ENCODE results near the gene ASTN1. TPM values are rescaled to one million over a fixed set of nuclear protein-coding genes. Genes with fewer than 3 reads are reported as not detected.

Gene ASTN1
- total RNA-seq, 6 experiments from 2014 or later = not detected

- TF ChIP-seq, protein P1, sequence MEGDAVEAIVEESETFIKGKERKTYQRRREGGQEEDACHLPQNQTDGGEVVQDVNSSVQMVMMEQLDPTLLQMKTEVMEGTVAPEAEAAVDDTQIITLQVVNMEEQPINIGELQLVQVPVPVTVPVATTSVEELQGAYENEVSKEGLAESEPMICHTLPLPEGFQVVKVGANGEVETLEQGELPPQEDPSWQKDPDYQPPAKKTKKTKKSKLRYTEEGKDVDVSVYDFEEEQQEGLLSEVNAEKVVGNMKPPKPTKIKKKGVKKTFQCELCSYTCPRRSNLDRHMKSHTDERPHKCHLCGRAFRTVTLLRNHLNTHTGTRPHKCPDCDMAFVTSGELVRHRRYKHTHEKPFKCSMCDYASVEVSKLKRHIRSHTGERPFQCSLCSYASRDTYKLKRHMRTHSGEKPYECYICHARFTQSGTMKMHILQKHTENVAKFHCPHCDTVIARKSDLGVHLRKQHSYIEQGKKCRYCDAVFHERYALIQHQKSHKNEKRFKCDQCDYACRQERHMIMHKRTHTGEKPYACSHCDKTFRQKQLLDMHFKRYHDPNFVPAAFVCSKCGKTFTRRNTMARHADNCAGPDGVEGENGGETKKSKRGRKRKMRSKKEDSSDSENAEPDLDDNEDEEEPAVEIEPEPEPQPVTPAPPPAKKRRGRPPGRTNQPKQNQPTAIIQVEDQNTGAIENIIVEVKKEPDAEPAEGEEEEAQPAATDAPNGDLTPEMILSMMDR (IDR thresholded peaks at IDR 0.05) = peak; percentile 81
- Mint-ChIP-seq H3K9me3 (no peaks in the 10 kb centered on the region), H3K27ac (no peak overlapping the region), H3K27me3 (ENCODE audit: insufficient read depth) (peaks cover 17% of the 10 kb centered on the region; the same call in 1 of the 2 replicates), H3K4me1 (ENCODE audit: low read depth) (0 out of 2 replicates have a peak, but pooled peaks cover 8% of the 10 kb centered on the region), H3K36me3 (ENCODE audit: low read depth) (no peaks in the 10 kb centered on the region), H3K4me3 (no peak overlapping the region)
- DNase-seq = peak; percentile 18
Observed at GRCh38 chr1:177185209-177185608, 20.7 kb upstream of the ASTN1 start.

DNA sequence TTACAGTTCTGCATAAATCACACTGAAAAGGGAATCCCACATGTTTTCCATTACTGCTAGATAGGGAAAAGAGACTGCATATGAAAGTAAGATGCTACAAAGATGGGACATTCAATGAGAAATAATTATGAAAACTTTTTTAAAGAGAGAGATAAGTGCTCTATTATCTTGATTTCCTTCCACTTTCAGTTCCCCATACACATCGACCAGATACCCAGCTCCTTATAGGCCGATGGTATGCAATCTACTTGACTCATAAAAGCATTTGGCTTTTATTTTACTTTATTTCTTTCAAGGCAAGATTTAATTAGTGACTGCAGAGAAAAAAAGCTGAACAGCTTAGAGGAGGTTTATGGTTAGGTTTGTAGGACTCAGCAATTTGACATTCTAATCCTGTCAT, 19.3 kb upstream of the ASTN1 start:
- TF ChIP-seq, protein P1 (IDR thresholded peaks at IDR 0.05) = no peak
- no peak overlapping the region for H3K27ac Mint-ChIP-seq
- H3K27me3 Mint-ChIP-seq (ENCODE audit: insufficient read depth) = peaks cover 21% of the 10 kb centered on the region
- no peaks in the 10 kb centered on the region for H3K36me3 Mint-ChIP-seq (ENCODE audit: low read depth)
- H3K9me3 Mint-ChIP-seq = no peaks in the 10 kb centered on the region
- no peak for DNase-seq
- 0 out of 2 replicates have a peak, but pooled peaks cover 8% of the 10 kb centered on the region for H3K4me1 Mint-ChIP-seq (ENCODE audit: low read depth)
- H3K4me3 Mint-ChIP-seq = no peak overlapping the region

GRCh38 chr1:177181631-177182291, 17.2 kb upstream of the ASTN1 start:
- no peaks in the 10 kb centered on the region for H3K36me3 Mint-ChIP-seq (ENCODE audit: low read depth)
- H3K27me3 Mint-ChIP-seq (ENCODE audit: insufficient read depth) = peaks cover 23% of the 10 kb centered on the region
- peak; percentile 4 for DNase-seq
- no peaks in the 10 kb centered on the region for H3K9me3 Mint-ChIP-seq
- H3K4me1 Mint-ChIP-seq (ENCODE audit: low read depth) = 0 out of 2 replicates have a peak, but pooled peaks cover 8% of the 10 kb centered on the region
- no peak overlapping the region for H3K27ac Mint-ChIP-seq
- TF ChIP-seq, protein P1 (IDR thresholded peaks at IDR 0.05) = peak; percentile 82
- H3K4me3 Mint-ChIP-seq = peak overlapping the region; percentile 74

GRCh38 chr1:177181280-177181630, 16.7 kb upstream of the ASTN1 start:
- peaks cover 23% of the 10 kb centered on the region for H3K27me3 Mint-ChIP-seq (ENCODE audit: insufficient read depth)

DNA sequence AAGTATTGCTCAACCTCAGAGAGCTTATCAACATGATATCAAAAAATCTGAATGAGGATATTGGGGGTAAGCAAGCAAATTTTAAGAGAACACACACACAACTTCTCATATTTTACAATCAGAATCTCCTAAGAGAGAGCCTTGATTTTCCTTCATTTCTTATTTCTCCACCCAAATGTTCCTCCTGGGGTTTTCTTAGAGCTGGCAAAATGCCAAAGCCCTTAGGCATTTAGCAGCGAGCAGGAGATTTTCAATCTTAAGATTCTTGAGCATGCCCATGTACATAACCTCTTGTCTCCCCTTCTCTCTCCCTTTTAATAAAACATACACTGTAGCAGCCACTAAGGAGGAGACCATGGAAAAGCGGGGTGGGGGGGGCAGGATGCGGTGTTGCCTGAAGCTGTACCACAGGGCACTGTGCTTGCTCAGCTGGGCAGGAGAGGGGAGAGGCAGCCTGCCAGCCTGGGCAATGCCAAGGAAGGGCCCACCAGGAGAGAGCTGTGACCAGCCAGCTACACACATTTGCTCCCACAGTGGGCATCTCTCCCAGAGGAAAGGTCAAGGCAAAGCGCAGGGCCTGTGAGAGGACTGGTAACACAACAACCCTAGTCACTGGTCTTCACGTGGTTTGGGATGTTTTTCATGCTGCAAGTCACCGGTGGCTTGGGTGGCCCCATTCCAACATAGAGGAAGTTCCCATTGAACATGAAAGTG, 10.6 kb upstream of the ASTN1 start:
- Mint-ChIP-seq H3K4me1 (ENCODE audit: low read depth) (no peaks in the 10 kb centered on the region), H3K4me3 (no peak overlapping the region), H3K27me3 (ENCODE audit: insufficient read depth) (peaks cover 16% of the 10 kb centered on the region)

More at GRCh38 chr1:177181280-177181630, 16.7 kb upstream of the ASTN1 start:
- Mint-ChIP-seq H3K9me3 (no peaks in the 10 kb centered on the region), H3K4me1 (ENCODE audit: low read depth) (0 out of 2 replicates have a peak, but pooled peaks cover 8% of the 10 kb centered on the region), H3K27ac (no peak overlapping the region), H3K36me3 (ENCODE audit: low read depth) (no peaks in the 10 kb centered on the region), H3K4me3 (peak overlapping the region; percentile 74)
- DNase-seq = no peak
- TF ChIP-seq, protein P1 (IDR thresholded peaks at IDR 0.05) = no peak

More for the DNA sequence above, 10.6 kb upstream of the ASTN1 start:
- DNase-seq = no peak
- TF ChIP-seq, protein P1 (IDR thresholded peaks at IDR 0.05) = no peak
- H3K36me3 Mint-ChIP-seq (ENCODE audit: low read depth) = no peaks in the 10 kb centered on the region
- no peaks in the 10 kb centered on the region for H3K9me3 Mint-ChIP-seq
- H3K27ac Mint-ChIP-seq = no peak overlapping the region

Measured in HFFc6 (cell line).